HG02852 (cell line): ENCODE measurements around the gene CLCN7.

Experiments
- ATAC-seq: cut with Tn5 transposase; IDR thresholded peaks from one replicate; pipeline ENCODE4 v1.9.1; 2021; ENCODE audit warnings: mild to moderate bottlenecking, moderate library complexity; ENCODE audit not compliant: unreplicated experiment

The CLCN7 gene

GRCh38 chr16:1502092-1503004 is 27.5 kb upstream of the CLCN7 start:
- no peak for ATAC-seq

GRCh38 chr16:1501630-1502029 is 26.8 kb upstream of the CLCN7 start:
- no peak for ATAC-seq

- ATAC-seq: no peak
Observed at GRCh38 chr16:1500465-1501150, 25.8 kb upstream of the CLCN7 start.

- no peak for ATAC-seq
Observed at GRCh38 chr16:1499756-1500464, 25.1 kb upstream of the CLCN7 start.

GRCh38 chr16:1498899-1499676 is 24.3 kb upstream of the CLCN7 start:
- ATAC-seq: no peak

- ATAC-seq: no peak
Observed at GRCh38 chr16:1497014-1497598, 22.3 kb upstream of the CLCN7 start.

GRCh38 chr16:1496464-1496863 is 21.6 kb upstream of the CLCN7 start:
- ATAC-seq: no peak

- ATAC-seq: no peak
Observed at GRCh38 chr16:1495889-1496262, 21.0 kb upstream of the CLCN7 start.

GRCh38 chr16:1495211-1495888 is 20.5 kb upstream of the CLCN7 start:
- no peak for ATAC-seq

GRCh38 chr16:1494711-1495110 is 19.9 kb upstream of the CLCN7 start:
- no peak for ATAC-seq

- no peak for ATAC-seq
Observed at GRCh38 chr16:1494129-1494640, 19.4 kb upstream of the CLCN7 start.

- no peak for ATAC-seq
Observed at GRCh38 chr16:1493746-1494094, 18.9 kb upstream of the CLCN7 start.

GRCh38 chr16:1492923-1493745 is 18.3 kb upstream of the CLCN7 start, which contains the start of gene TELO2:
TSS of gene TELO2 (plus strand) at chr16:1493360. CDS start at chr16:1494282, 922 bp downstream.
- peak; percentile 75 for ATAC-seq

- no peak for ATAC-seq
Observed at GRCh38 chr16:1492082-1492922, 17.5 kb upstream of the CLCN7 start.

GRCh38 chr16:1491327-1491726 is 16.5 kb upstream of the CLCN7 start:
- no peak for ATAC-seq

- no peak for ATAC-seq
Observed at GRCh38 chr16:1489077-1489476, 14.2 kb upstream of the CLCN7 start.

GRCh38 chr16:1488619-1489018 is 13.8 kb upstream of the CLCN7 start, which contains the start of gene PTX4:
TSS of gene PTX4 (minus strand) at chr16:1488944. CDS start at chr16:1488909, 35 bp downstream.
- no peak for ATAC-seq
